ENCODE data around the gene ARHGAP1.
A peak's percentile ranks its signal among the peaks of the same experiment; 100 is the strongest.

Gene ARHGAP1

GRCh38 chr11:46700241-46701077 is at the start of gene ARHGAP1, which contains the start of gene ZNF408:
TSS of gene ARHGAP1 (minus strand) at chr11:46700619. CDS start at chr11:46696107, 4,512 bp downstream.
TSS of gene ZNF408 (plus strand) at chr11:46701031. CDS start at chr11:46701048, 17 bp downstream.
- DNase-seq: peak; percentile 99

- no peak for DNase-seq
Observed at GRCh38 chr11:46747150-46747549, 46.7 kb upstream of the ARHGAP1 start.

DNA sequence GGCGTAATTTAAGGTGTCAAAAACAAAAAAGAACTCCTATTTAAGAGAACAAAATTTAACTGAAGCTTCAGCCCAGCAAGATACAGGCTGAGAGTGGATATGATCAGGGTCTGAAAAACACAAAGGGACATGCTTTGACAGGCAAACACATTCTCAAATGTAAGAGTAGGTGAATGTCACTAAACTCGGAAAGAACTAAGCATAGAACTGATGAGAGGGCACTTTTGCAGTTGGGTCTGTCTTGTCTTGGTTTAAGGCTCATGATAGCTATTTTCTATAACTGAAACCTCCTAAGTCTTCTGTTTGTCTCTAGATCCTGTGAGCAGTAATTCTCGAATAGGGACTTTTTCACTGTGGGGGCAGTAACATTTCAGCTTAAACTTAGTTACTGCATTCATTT is 45.6 kb upstream of the ARHGAP1 start:
- DNase-seq: no peak

GRCh38 chr11:46745328-46745727 is 44.9 kb upstream of the ARHGAP1 start:
- DNase-seq: no peak

DNA sequence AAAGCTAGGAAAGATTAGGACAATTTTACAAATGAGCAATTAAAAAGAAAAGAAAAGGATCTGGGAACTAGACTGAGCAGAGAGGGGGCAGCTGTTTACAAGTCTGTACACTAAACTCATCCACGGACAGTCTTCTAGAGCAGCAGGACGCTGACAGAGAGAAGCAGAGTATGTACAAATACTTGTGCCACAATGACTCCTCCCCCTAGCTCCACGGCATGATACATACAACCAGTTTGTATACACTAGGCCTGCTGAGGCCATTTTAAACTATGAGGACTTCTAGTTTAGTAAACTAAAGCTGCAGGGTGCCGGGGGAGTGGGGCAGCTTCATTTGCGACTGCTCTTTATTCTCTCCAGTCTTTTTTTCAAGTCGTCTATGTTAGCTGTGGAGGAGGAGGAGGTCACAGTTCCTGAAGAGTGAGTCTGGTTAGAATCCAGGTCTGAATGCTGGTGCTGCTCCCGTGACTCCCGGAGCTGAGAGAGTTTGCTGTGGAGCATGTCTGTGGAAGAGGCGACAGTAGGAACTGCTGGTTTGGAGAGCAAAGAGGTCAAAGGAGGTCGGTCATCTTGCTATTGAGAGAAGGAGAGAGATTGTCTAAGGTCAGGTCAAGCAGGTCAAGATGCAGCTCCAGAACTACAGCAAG is 43.4 kb upstream of the ARHGAP1 start:
- DNase-seq: no peak

DNA sequence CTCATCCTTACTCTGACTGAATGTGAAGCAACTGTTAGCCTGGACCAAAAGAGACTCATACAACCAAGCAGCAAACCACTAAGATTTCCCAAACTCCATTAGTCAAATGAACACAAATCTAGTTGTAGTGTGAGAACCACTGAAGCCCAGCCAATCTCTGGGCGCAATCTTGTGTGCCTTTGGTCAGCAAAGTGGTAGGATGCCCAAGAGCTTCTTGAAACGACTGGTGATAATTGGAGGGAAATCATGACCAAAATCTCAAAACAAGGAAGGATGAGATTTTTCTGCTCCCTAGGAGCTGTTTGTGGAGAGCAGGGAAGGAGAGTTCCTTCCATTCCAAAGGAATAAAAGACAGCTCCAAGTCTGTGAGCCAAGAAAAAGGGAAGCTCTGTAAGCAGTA is 42.6 kb upstream of the ARHGAP1 start:
- no peak for DNase-seq

GRCh38 chr11:46741600-46742484 is 41.4 kb upstream of the ARHGAP1 start:
- DNase-seq: no peak

DNA sequence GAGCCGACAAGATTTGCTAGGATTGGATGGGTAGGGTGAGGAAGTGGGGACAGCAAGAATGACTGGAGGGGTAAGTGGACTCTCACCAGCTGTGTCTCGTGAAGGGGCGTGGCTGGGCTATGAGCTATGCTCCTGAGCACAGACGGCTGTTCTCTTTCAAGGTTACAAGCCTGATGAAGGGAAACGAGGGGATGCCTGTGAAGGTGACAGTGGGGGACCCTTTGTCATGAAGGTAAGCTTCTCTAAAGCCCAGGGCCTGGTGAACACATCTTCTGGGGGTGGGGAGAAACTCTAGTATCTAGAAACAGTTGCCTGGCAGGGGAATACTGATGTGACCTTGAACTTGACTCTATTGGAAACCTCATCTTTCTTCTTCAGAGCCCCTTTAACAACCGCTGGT is 38.5 kb upstream of the ARHGAP1 start:
- no peak for DNase-seq

- no peak for DNase-seq
Observed at GRCh38 chr11:46737699-46738098, 37.3 kb upstream of the ARHGAP1 start.

DNA sequence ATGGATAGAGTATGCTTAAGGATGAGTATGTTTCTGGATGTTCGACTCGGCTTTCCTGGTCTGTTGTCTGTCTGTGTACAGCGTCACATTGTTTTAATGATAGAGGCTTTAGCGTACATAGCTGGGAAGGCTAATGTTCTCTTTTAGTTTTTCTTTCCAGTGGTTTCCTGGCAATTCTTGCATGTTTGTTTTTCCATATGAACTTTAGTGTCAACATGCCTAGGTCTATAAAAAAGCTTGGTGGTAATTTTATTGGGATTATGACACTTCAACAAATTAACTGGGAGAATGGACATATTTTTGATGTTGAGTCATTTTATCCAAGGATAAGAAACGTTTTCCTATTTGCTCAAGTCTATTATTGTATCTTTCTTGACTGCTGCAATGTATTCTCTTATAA is 36.2 kb upstream of the ARHGAP1 start:
- no peak for DNase-seq

DNA sequence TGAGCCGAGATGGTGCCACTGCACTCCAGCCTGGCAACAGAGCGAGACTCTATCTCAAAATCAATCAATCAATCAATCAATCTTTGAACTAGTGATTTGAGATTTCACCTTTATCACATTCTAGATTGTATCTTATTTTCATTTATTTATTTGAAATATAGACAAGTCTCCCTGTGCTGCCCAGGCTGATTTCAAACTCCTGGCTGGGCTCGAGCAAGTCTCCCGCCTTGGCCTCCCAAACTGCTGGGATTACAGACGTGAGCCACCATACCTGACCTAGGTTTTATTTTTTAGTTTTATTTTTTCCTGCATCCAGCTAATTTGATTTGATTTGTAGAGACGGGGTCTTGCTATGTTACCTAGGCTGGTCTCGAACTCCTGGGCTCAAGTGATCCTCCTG is 35.7 kb upstream of the ARHGAP1 start:
- no peak for DNase-seq

DNA sequence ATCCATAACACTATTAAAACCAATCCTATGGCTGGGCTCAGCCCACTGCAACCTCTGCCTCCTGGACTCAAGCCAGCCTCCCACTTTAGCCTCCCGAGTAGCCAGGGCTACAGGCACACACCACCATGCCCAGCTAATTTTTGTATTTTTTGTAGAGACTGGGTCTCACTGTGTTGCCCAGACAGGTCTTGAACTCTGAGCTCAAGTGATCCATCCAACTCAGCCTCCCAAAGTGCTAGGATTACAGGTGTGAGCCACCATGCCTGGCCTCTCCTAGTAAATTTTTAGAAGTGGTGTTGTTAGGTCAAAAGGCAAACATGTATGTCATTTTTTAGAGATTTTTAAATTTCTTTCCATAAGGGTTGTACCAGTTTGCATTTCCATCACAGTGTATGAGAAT is 32.8 kb upstream of the ARHGAP1 start:
- no peak for DNase-seq

- no peak for DNase-seq
Observed at GRCh38 chr11:46731545-46731944, 31.1 kb upstream of the ARHGAP1 start.

DNA sequence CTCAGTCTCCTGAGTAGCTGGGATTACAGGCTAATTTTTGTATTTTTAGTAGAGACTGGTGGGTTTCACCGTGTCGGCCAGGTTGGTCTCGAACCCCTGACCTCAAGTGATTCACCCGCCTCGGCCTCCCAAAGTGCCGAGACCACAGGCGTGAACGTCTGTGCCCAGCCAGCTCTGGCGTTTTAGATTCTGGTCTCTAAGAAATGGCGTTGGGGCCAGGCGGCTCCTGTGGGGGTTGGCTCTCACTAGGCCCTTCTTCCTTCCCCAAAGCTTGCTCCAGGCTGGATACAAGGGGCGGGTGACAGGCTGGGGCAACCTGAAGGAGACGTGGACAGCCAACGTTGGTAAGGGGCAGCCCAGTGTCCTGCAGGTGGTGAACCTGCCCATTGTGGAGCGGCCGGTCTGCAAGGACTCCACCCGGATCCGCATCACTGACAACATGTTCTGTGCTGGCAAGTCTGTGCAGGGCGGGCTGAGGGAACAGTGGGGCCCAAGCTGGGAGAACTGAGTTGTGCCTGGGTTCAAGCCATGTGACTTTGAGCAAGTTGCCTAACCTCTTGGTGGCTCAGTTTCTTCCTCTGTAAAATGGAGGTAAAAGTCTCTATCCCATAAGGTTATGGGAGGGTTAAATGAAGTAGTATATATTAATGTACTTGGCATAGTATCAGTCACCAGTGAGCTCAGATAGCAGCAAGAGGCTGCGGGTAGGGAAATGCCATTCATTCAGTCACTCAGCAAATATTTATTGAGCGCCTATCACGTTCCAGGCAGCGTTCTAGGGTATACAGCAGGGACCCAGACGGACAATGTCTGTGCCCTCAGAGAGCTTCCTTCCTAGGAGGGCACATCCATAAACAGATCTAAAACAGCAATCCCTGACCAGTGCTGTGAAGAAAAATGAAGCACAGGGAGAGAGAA is 28.9 kb upstream of the ARHGAP1 start:
- DNase-seq: no peak

DNA sequence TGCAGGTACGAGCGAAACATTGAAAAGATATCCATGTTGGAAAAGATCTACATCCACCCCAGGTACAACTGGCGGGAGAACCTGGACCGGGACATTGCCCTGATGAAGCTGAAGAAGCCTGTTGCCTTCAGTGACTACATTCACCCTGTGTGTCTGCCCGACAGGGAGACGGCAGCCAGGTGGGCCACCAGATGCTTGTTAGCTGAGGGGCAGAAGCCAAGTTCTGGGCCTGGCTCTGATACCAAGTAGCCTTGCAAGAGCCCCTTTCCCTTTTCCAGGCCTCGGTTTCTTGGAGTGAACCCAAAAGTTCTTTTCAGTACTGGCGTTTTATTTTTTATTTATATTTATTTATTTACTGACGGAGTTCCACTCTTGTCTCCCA is 28.2 kb upstream of the ARHGAP1 start:
- DNase-seq: no peak

GRCh38 chr11:46727952-46728658 is 27.7 kb upstream of the ARHGAP1 start:
- DNase-seq: no peak

DNA sequence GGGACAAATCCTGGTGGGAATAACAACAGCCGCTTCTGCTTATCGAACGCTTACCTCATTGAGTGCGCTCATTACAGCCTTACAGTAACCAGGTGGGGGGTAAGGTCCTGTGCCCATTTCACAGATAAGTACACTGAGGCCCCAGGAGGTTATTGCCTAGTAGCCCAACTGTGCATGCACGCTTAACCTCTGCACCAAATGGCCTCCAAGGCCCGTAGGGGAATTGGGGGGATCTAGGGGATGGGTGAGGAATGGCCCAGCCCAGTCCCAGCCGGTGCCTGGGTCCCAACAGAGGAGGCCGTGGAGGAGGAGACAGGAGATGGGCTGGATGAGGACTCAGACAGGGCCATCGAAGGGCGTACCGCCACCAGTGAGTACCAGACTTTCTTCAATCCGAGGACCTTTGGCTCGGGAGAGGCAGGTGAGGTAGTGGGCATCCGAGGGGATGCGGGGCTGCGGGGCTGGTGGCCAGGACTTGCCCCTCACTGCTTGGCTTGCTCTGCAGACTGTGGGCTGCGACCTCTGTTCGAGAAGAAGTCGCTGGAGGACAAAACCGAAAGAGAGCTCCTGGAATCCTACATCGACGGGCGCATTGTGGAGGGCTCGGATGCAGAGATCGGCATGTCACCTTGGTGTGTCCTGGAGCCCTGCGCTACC is 25.9 kb upstream of the ARHGAP1 start:
- DNase-seq: no peak

DNA sequence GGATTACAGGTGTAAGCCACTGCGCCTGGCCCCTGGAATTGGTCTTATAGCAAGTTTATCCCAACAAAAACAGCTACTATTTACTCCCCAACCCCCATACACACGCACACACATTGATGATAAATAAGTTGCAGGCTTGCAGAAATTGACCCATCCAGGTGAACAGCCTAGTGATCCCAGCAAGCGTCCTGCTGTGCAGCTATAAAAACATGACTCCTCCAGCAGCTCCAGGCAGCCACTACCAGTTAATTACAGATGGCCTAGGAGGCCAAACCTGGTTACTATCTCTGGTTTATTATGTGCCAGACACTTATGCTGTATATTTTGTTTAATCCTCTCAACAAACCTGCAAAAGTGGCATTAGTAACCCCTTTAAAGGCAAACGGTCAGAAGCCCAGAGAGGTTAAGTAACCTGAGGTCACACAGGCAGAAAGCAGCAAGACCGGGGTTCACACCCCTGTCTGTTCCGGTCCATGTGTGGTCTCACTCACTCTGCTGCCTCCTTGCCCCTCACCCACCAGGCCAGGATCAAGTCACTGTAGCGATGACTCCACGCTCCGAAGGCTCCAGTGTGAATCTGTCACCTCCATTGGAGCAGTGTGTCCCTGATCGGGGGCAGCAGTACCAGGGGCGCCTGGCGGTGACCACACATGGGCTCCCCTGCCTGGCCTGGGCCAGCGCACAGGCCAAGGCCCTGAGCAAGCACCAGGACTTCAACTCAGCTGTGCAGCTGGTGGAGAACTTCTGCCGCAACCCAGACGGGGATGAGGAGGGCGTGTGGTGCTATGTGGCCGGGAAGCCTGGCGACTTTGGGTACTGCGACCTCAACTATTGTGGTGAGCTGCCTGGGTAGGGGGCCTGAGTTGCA is 25.2 kb upstream of the ARHGAP1 start:
- DNase-seq: no peak

GRCh38 chr11:46724088-46724487 is 23.7 kb upstream of the ARHGAP1 start:
- no peak for DNase-seq

DNA sequence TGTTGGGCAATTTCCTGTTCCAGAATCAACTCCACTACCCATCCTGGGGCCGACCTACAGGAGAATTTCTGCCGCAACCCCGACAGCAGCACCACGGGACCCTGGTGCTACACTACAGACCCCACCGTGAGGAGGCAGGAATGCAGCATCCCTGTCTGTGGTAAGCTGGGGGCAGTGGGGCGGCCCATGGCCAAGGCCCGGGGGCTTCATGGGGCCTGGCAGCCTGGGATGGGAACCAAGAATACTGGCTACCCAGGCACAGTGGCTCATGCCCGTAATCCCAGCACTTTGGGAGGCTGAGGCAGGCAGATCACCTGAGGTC is 22.9 kb upstream of the ARHGAP1 start:
- no peak for DNase-seq

Data from stimulated activated CD4-positive, alpha-beta T cell treated with anti-CD3 and anti-CD28 coated beads, Interleukin-1b, Interleukin-23, amount 100 ng/mL, for 48 hours (primary cell).